HG03064 (cell line): ENCODE data around the gene RAB39B.
"Not testable (repeated sequence)": the region's sequence is repeated elsewhere in the genome, so short reads cannot be mapped to it uniquely, and the experiment has no call there.

Experiments
- ATAC-seq: cut with Tn5 transposase; IDR thresholded peaks from one replicate; pipeline ENCODE4 v1.9.1; 2021; ENCODE audit warnings: low read depth; ENCODE audit not compliant: unreplicated experiment

The RAB39B gene

GRCh38 chrX:155263854-155264628 is at the start of gene RAB39B:
TSS of gene RAB39B (minus strand) at chrX:155264491. CDS start at chrX:155264288, 203 bp downstream.
- peak; percentile 82 for ATAC-seq

GRCh38 chrX:155313766-155314165 is 49.5 kb upstream of the RAB39B start:
- no peak for ATAC-seq

GRCh38 chrX:155293771-155294170 is 29.5 kb upstream of the RAB39B start:
- ATAC-seq: no peak

- no peak for ATAC-seq
Observed at GRCh38 chrX:155279873-155280272, 15.6 kb upstream of the RAB39B start.

GRCh38 chrX:155270969-155271368 is 6.7 kb upstream of the RAB39B start:
- no peak for ATAC-seq

- not testable (repeated sequence) for ATAC-seq
Observed at GRCh38 chrX:155267995-155268394, 3.7 kb upstream of the RAB39B start.

GRCh38 chrX:155266439-155266838 is 2.1 kb upstream of the RAB39B start:
- ATAC-seq: no peak

- no peak for ATAC-seq
Observed at GRCh38 chrX:155262970-155263754, 1.1 kb downstream of the RAB39B start.

GRCh38 chrX:155259752-155260151 is 4.5 kb downstream of the RAB39B start:
- ATAC-seq: no peak

- ATAC-seq: no peak
Observed at GRCh38 chrX:155251391-155251790, 12.9 kb downstream of the RAB39B start.

GRCh38 chrX:155247497-155247896 is 16.8 kb downstream of the RAB39B start:
- ATAC-seq: no peak

- ATAC-seq: no peak
Observed at GRCh38 chrX:155246748-155247147, 17.5 kb downstream of the RAB39B start.

GRCh38 chrX:155242300-155242699 is 22.0 kb downstream of the RAB39B start:
- no peak for ATAC-seq

GRCh38 chrX:155237719-155238118 is 26.6 kb downstream of the RAB39B start:
- ATAC-seq: no peak

GRCh38 chrX:155235891-155236290 is 28.4 kb downstream of the RAB39B start:
- ATAC-seq: no peak

GRCh38 chrX:155231163-155231562 is 33.1 kb downstream of the RAB39B start:
- ATAC-seq: peak; percentile 90

GRCh38 chrX:155225774-155226173 is 38.5 kb downstream of the RAB39B start:
- ATAC-seq: no peak

- not testable (repeated sequence) for ATAC-seq
Observed at GRCh38 chrX:155223746-155224145, 40.5 kb downstream of the RAB39B start.

GRCh38 chrX:155221351-155221750 is 42.9 kb downstream of the RAB39B start:
- ATAC-seq: no peak

- no peak for ATAC-seq
Observed at GRCh38 chrX:155218777-155219176, 45.5 kb downstream of the RAB39B start.

- no peak for ATAC-seq
Observed at GRCh38 chrX:155216940-155217440, 47.3 kb downstream of the RAB39B start.
